ENCODE results near the gene SLC6A12.

Gene SLC6A12

DNA sequence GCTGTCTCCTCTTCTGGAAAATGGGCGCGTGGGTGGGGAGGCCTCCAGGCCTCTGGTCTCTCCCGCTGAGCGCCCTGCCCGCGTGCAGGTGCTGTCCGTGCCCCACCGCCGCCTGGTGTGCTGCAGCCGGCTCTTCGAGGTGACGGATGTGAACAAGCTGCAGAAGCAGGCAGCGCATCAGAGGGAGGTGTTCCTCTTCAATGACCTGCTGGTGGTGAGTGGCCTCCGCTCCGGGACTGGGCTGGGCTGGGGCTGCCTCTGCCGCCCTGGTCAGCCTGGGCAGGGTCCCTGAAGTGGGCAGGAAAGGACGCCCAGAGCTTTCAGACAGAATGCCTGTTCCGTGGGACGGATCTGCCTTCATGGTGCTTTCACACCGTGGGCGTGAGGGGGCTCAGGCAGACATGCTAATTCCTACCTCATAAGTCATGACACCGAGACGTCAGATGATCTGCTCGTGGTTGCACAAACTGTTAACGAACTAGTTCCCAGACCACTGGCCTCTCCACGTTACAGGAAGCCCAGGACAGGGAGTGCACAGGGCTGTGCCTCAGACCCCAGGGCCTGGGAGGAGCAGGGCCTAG, 50.5 kb downstream of the SLC6A12 start:
- H3K79me2 ChIP-seq (ENCODE audit: insufficient read depth, low read depth): no peaks in the 10 kb centered on the region
- no peak overlapping the region for H2AFZ ChIP-seq (ENCODE audit: low read depth)
- H3K4me2 ChIP-seq: no peak overlapping the region
- TF ChIP-seq, protein P1, sequence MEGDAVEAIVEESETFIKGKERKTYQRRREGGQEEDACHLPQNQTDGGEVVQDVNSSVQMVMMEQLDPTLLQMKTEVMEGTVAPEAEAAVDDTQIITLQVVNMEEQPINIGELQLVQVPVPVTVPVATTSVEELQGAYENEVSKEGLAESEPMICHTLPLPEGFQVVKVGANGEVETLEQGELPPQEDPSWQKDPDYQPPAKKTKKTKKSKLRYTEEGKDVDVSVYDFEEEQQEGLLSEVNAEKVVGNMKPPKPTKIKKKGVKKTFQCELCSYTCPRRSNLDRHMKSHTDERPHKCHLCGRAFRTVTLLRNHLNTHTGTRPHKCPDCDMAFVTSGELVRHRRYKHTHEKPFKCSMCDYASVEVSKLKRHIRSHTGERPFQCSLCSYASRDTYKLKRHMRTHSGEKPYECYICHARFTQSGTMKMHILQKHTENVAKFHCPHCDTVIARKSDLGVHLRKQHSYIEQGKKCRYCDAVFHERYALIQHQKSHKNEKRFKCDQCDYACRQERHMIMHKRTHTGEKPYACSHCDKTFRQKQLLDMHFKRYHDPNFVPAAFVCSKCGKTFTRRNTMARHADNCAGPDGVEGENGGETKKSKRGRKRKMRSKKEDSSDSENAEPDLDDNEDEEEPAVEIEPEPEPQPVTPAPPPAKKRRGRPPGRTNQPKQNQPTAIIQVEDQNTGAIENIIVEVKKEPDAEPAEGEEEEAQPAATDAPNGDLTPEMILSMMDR (conservative IDR thresholded peaks at IDR 0.05; ENCODE audit: low read depth, low read length): no peak
- no peak overlapping the region for H3K27ac ChIP-seq
- H3K36me3 ChIP-seq (ENCODE audit: insufficient read depth): no peaks in the 10 kb centered on the region
- no peak overlapping the region for H3K9ac ChIP-seq
- H3K4me3 ChIP-seq (IDR thresholded peaks at IDR 0.05; ENCODE audit: insufficient read depth, low read depth, low read length): no peak overlapping the region
- no peaks in the 10 kb centered on the region for H4K20me1 ChIP-seq (ENCODE audit: insufficient read depth)
- no peaks in the 10 kb centered on the region; the same call in 1 of the 2 replicates for H3K27me3 ChIP-seq (ENCODE audit: insufficient read depth, low read depth)
- peaks cover 14% of the 10 kb centered on the region for H3K4me1 ChIP-seq (ENCODE audit: low read depth, poor library complexity, severe bottlenecking)

DNA sequence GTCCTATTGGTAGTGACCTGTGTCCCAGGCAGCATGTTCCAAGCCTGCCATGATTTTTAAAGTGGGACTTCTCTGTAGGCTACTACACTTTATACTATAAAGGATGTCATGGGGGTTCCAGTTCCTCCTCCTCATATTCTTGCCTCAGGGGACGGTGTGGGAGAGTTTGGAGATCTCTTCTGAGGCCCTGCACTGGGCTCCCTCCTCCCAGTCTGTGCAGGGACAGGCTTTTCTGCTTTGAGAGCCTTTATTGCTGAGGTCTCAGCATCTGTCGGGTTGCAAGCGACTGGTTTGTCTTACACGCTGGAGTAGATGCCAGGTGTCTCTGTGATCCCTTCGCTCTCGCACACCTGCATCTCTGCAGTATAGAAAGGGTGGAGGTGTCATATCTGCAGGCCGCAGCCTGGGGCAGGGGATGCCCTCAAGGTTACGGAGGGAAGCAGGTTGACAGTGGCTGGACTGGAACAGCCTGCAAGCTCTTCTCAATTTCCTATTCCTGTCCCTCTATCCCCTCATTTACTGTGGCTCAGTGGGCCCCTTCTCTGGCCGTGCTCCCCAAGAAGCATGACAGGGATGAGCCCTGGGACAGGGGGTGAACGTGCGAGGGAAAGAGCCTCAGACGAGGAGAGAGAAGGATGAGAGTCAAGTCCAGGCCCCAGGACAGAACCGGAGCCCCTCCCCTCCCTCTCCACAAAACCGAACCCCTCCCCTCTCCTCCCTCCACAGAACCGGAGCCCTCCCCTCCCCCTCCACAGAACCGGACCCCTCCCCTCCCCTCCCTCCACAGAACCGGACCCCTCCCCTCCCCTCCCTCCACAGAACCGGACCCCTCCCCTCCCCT, 51.3 kb downstream of the SLC6A12 start:
- TF ChIP-seq, protein P1 (conservative IDR thresholded peaks at IDR 0.05; ENCODE audit: low read depth, low read length): no peak
- Histone ChIP-seq H3K36me3 (ENCODE audit: insufficient read depth) (no peaks in the 10 kb centered on the region), H3K27me3 (ENCODE audit: insufficient read depth, low read depth) (no peaks in the 10 kb centered on the region; the same call in 1 of the 2 replicates), H3K4me2 (no peak overlapping the region), H4K20me1 (ENCODE audit: insufficient read depth) (no peaks in the 10 kb centered on the region), H3K79me2 (ENCODE audit: insufficient read depth, low read depth) (no peaks in the 10 kb centered on the region), H3K4me1 (ENCODE audit: low read depth, poor library complexity, severe bottlenecking) (peaks cover 14% of the 10 kb centered on the region), H3K4me3 (IDR thresholded peaks at IDR 0.05; ENCODE audit: insufficient read depth, low read depth, low read length) (no peak overlapping the region), H3K27ac (no peak overlapping the region), H3K9ac (no peak overlapping the region), H2AFZ (ENCODE audit: low read depth) (no peak overlapping the region)

DNA sequence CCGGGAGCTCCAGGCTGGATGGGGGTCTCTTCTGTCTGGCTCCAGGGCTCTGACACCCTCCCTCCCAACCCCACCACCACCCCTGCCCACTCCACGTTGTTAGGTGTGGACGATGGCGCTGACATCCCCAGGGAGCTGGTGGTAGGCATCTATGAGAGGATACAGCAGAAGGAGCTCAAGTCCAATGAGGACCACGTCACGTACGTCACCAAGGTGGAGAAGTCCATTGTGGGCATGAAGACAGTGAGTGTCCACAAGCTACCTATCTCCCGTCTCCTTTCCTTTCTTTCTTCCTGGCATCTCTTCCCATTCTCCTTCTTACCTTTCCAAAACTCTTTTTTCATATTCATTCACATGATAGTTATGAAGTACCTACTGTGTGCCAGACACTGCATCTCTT, 52.1 kb downstream of the SLC6A12 start:
- Histone ChIP-seq H3K9ac (no peak overlapping the region), H3K27me3 (ENCODE audit: insufficient read depth, low read depth) (no peaks in the 10 kb centered on the region; the same call in 1 of the 2 replicates), H2AFZ (ENCODE audit: low read depth) (no peak overlapping the region), H3K79me2 (ENCODE audit: insufficient read depth, low read depth) (no peaks in the 10 kb centered on the region), H3K4me1 (ENCODE audit: low read depth, poor library complexity, severe bottlenecking) (peaks cover 10% of the 10 kb centered on the region), H3K27ac (no peak overlapping the region), H3K36me3 (ENCODE audit: insufficient read depth) (no peaks in the 10 kb centered on the region), H3K4me2 (no peak overlapping the region), H4K20me1 (ENCODE audit: insufficient read depth) (no peaks in the 10 kb centered on the region), H3K4me3 (IDR thresholded peaks at IDR 0.05; ENCODE audit: insufficient read depth, low read depth, low read length) (no peak overlapping the region)
- TF ChIP-seq, protein P1 (conservative IDR thresholded peaks at IDR 0.05; ENCODE audit: low read depth, low read length): no peak

DNA sequence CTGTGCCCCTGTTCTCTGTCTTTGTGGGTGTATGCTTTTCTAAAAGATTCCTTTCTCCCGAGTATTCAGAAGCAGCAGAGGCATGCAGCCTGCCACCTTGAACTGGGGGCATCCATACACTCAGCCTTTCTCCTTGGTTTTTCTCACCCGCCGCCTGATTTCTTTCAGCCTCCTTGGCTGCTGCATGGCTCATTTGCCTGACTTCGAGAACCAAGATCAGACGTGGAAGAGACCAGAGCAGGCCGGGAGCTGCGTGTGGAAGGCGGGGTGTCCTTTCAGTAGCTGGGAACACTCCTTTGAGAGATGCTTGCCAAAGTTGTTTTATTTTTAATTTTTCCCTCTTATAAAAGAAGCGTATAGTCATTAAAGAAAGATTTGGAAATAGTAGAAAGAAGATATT, 53.1 kb downstream of the SLC6A12 start:
- no peaks in the 10 kb centered on the region for H4K20me1 ChIP-seq (ENCODE audit: insufficient read depth)
- no peaks in the 10 kb centered on the region; the same call in 1 of the 2 replicates for H3K27me3 ChIP-seq (ENCODE audit: insufficient read depth, low read depth)
- H3K27ac ChIP-seq: no peak overlapping the region
- H3K4me3 ChIP-seq (IDR thresholded peaks at IDR 0.05; ENCODE audit: insufficient read depth, low read depth, low read length): no peak overlapping the region
- H2AFZ ChIP-seq (ENCODE audit: low read depth): no peak overlapping the region
- peaks cover under 1% of the 10 kb centered on the region for H3K4me1 ChIP-seq (ENCODE audit: low read depth, poor library complexity, severe bottlenecking)
- H3K79me2 ChIP-seq (ENCODE audit: insufficient read depth, low read depth): no peaks in the 10 kb centered on the region
- no peak overlapping the region for H3K9ac ChIP-seq
- H3K36me3 ChIP-seq (ENCODE audit: insufficient read depth): no peaks in the 10 kb centered on the region
- TF ChIP-seq, protein P1 (conservative IDR thresholded peaks at IDR 0.05; ENCODE audit: low read depth, low read length): no peak
- H3K4me2 ChIP-seq: no peak overlapping the region

All from KMS-11 (cell line).